ENCODE measurements around the gene ELAVL3.

- TF ChIP-seq ESRRG (CRISPR knock-in tag; IDR thresholded peaks at IDR 0.05) = no peak
- TF ChIP-seq PATZ1 (CRISPR knock-in tag; IDR thresholded peaks at IDR 0.05; ENCODE audit: borderline replicate concordance) = no peak
- TF ChIP-seq ARNTL (CRISPR knock-in tag; IDR thresholded peaks at IDR 0.05; ENCODE audit: borderline replicate concordance, low read depth) = no peak
- TF ChIP-seq CREB5 (CRISPR knock-in tag; IDR thresholded peaks at IDR 0.05; ENCODE audit: low read depth) = no peak
- TF ChIP-seq RARB (CRISPR knock-in tag; IDR thresholded peaks at IDR 0.05) = no peak
- no peak for TF ChIP-seq SNAI2 (CRISPR knock-in tag; IDR thresholded peaks at IDR 0.05)
- no peak for TF ChIP-seq ZFP3 (CRISPR knock-in tag; IDR thresholded peaks at IDR 0.05)
- TF ChIP-seq OSR1 (CRISPR knock-in tag; IDR thresholded peaks at IDR 0.05) = no peak
- TF ChIP-seq ZFP30 (CRISPR knock-in tag; IDR thresholded peaks at IDR 0.05) = no peak
Observed at GRCh38 chr19:11499220-11499726, 18.4 kb upstream of the ELAVL3 start.
